HFFc6 (cell line): ENCODE measurements around the gene ZNRF1. TPM values are rescaled to one million over a fixed set of nuclear protein-coding genes. Genes with fewer than 3 reads are reported as not detected.

Experiments used
- DNase-seq: peaks from one replicate; pipeline ENCODE4 v3.0.0-alpha.2; 2018
- H3K27ac Mint-ChIP-seq: 2 replicates; pipeline ENCODE4 v1.8.0; 2020; ENCODE audit warnings: mild to moderate bottlenecking, mixed read lengths
- H3K27me3 Mint-ChIP-seq: 2 replicates; pipeline ENCODE4 v1.8.0; 2021; ENCODE audit warnings: mild to moderate bottlenecking, moderate library complexity, mixed read lengths; ENCODE audit not compliant: insufficient read depth
- H3K36me3 Mint-ChIP-seq: 2 replicates; pipeline ENCODE4 v1.8.0; 2021; ENCODE audit warnings: low read depth, mixed read lengths
- H3K4me1 Mint-ChIP-seq: 2 replicates; pipeline ENCODE4 v1.8.0; 2020; ENCODE audit warnings: low read depth, mixed read lengths
- H3K4me3 Mint-ChIP-seq: 2 replicates; pipeline ENCODE4 v1.8.0; 2020; ENCODE audit warnings: mild to moderate bottlenecking, moderate library complexity, mixed read lengths
- H3K9me3 Mint-ChIP-seq: 2 replicates; pipeline ENCODE4 v1.8.0; 2020; ENCODE audit warnings: mild to moderate bottlenecking, mixed read lengths
- total RNA-seq, 6 experiments: library from RNA; stranded (reverse); fragmentation: NEBNext Ultra II Directional; extraction: Animal tissue kit (Norgen Biotek cat#: 25700); gene quantifications; 2 replicates in 1 of 6; 3 replicates in 5 of 6; pipeline ENCODE4 v1.2.3, GENCODE V29; 2021
- TF ChIP-seq, protein P1 (sequence below): fragments of 200-600 bp; sonication (generic); IDR thresholded peaks from 2 replicates; pipeline ENCODE4 v1.5.0; 2021; ENCODE audit warnings: antibody characterized with exemption, mild to moderate bottlenecking

Gene ZNRF1
- total RNA-seq, 6 experiments from 2014 or later: 21.7 to 31.3 (median 28.0) TPM

DNA sequence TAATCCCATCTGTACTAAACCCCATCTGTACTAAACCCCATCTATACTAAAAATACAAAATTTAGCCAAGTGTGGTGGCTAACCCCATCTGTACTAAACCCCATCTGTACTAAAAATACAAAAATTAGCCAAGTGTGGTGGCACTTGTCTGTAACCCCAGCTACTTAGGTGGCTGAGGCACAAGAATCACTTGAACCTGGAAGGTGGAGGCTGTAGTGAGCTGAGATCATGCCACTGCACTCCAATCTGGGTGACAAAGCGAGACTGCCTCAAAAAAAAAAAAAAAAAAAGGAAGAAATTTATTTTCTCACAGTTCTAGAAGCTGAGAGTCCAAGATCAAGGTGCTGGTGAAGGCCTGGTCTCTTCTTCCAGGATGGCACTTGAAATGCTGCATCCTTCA lies 161.6 kb downstream of the ZNRF1 start:
- Mint-ChIP-seq H3K4me1 (no peaks in the 10 kb centered on the region), H3K27me3 (no peaks in the 10 kb centered on the region), H3K27ac (no peak overlapping the region), H3K9me3 (peaks cover 50% of the 10 kb centered on the region), H3K4me3 (no peak overlapping the region), H3K36me3 (peaks cover 78% of the 10 kb centered on the region)
- no peak for DNase-seq
- TF ChIP-seq, protein P1, sequence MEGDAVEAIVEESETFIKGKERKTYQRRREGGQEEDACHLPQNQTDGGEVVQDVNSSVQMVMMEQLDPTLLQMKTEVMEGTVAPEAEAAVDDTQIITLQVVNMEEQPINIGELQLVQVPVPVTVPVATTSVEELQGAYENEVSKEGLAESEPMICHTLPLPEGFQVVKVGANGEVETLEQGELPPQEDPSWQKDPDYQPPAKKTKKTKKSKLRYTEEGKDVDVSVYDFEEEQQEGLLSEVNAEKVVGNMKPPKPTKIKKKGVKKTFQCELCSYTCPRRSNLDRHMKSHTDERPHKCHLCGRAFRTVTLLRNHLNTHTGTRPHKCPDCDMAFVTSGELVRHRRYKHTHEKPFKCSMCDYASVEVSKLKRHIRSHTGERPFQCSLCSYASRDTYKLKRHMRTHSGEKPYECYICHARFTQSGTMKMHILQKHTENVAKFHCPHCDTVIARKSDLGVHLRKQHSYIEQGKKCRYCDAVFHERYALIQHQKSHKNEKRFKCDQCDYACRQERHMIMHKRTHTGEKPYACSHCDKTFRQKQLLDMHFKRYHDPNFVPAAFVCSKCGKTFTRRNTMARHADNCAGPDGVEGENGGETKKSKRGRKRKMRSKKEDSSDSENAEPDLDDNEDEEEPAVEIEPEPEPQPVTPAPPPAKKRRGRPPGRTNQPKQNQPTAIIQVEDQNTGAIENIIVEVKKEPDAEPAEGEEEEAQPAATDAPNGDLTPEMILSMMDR: no peak

Other genes with a start within 250 kb of the ZNRF1 start
- not detected for gene FA2H, start 224.2 kb upstream of the ZNRF1 start, total RNA-seq
- gene WDR59, start 13.9 kb upstream of the ZNRF1 start, total RNA-seq: 10 to 100 TPM; 32.1 to 39.8 (median 37.3) TPM
- gene LDHD, start 117.8 kb downstream of the ZNRF1 start, total RNA-seq: 1 to 10 TPM in 2 of 6 experiments, under 1 TPM in 4; 0.58 to 2.0 (median 0.77) TPM
- gene ZFP1, start 149.5 kb downstream of the ZNRF1 start, total RNA-seq: 10 to 100 TPM; 10.1 to 13.0 (median 11.8) TPM
- not detected for gene CTRB2, start 208.1 kb downstream of the ZNRF1 start, total RNA-seq
- gene CTRB1, start 220.0 kb downstream of the ZNRF1 start, total RNA-seq: not detected